SK-N-SH (cell line): Measurements from ENCODE around the gene HBG1. TPM values are rescaled to one million over a fixed set of nuclear protein-coding genes. Genes with fewer than 3 reads are reported as not detected.

Source experiments
- CTCF ChIA-PET: fragments of 300-600, 350-600 bp; formaldehyde crosslinking; extraction: SDS; loops from one replicate; lab custom pipeline; 2021; lab: Yijun Ruan, JAX
- POLR2A ChIA-PET: fragments of 350-600 bp; sonication (Branson Sonifier 250); formaldehyde crosslinking; extraction: SDS; loops from one replicate; lab custom pipeline; 2020; ENCODE audit warnings: antibody characterized with exemption, inconsistent platforms; lab: Yijun Ruan, JAX
- DNase-seq: peaks from one replicate; pipeline ENCODE4 v3.0.0; 2012
- H2AFZ ChIP-seq: fragments of 200-600 bp; sonication (generic); 2 replicates; pipeline ENCODE4 v1.8.1; 2016; ENCODE audit warnings: antibody characterized with exemption, mild to moderate bottlenecking, low read depth
- H3F3A ChIP-seq: fragments of 200-600 bp; sonication (generic); replicated peaks from 2 replicates; pipeline ENCODE3; 2016; ENCODE audit warnings: antibody characterized with exemption, mild to moderate bottlenecking; ENCODE audit not compliant: insufficient read depth
- H3K27ac ChIP-seq, 2 experiments: fragments of 200-500 bp in 1 of 2; fragments of 200-600 bp in 1 of 2; sonication (Bioruptor generic) in 1 of 2; sonication (generic), shearing (Covaris generic) in 1 of 2; 2 replicates each; pipeline versions ENCODE4 v1.5.1 to v1.6.1; 2014 to 2016; ENCODE audit warnings: low read depth in 2 of 2, inconsistent platforms in 1 of 2, low read length in 1 of 2, mild to moderate bottlenecking in 1 of 2, mixed read lengths in 1 of 2
- H3K27me3 ChIP-seq: fragments of 200-600 bp; sonication (generic), shearing (Covaris generic); 2 replicates; pipeline ENCODE4 v1.6.1; 2016; ENCODE audit warnings: mixed run types; ENCODE audit not compliant: insufficient read depth
- H3K36me3 ChIP-seq, 2 experiments: fragments of 200-500 bp in 1 of 2; fragments of 200-600 bp in 1 of 2; sonication (Bioruptor generic) in 1 of 2; sonication (generic) in 1 of 2; replicated peaks in 1 of 2; 2 replicates each; pipeline versions ENCODE3 to v1.5.1; 2014 to 2016; ENCODE audit warnings: low read length in 1 of 2, mild to moderate bottlenecking in 1 of 2; ENCODE audit not compliant: insufficient read depth in 2 of 2, control insufficient read depth in 1 of 2
- H3K4me1 ChIP-seq, 2 experiments: fragments of 200-500 bp in 1 of 2; fragments of 200-600 bp in 1 of 2; sonication (Bioruptor generic) in 1 of 2; sonication (generic), shearing (Covaris generic) in 1 of 2; 2 replicates each; pipeline versions ENCODE4 v1.5.1 to v1.6.1; 2014 to 2016; ENCODE audit warnings: low read depth in 1 of 2, low read length in 1 of 2, mixed run types in 1 of 2; ENCODE audit not compliant: insufficient read depth in 2 of 2, control insufficient read depth in 1 of 2
- H3K4me2 ChIP-seq: fragments of 200-600 bp; sonication (generic), shearing (Covaris generic); 2 replicates; pipeline ENCODE4 v1.6.1; 2017; ENCODE audit warnings: mixed run types
- H3K4me3 ChIP-seq, 2 experiments: fragments of 200-500 bp in 1 of 2; fragments of 200-600 bp in 1 of 2; sonication (Bioruptor generic) in 1 of 2; sonication (generic), shearing (Covaris generic) in 1 of 2; 2 replicates each; pipeline versions ENCODE4 v1.5.1 to v1.8.1; 2014 to 2016; ENCODE audit warnings: low read depth in 2 of 2, inconsistent platforms in 1 of 2, low read length in 1 of 2, mild to moderate bottlenecking in 1 of 2, mixed read lengths in 1 of 2, moderate library complexity in 1 of 2
- H3K79me2 ChIP-seq: fragments of 200-600 bp; sonication (generic); 2 replicates; pipeline ENCODE4 v1.8.1; 2017; ENCODE audit warnings: mild to moderate bottlenecking; ENCODE audit not compliant: insufficient read depth
- H3K9ac ChIP-seq: fragments of 200-600 bp; sonication (generic); 2 replicates; pipeline ENCODE4 v1.6.1; 2017; ENCODE audit warnings: mixed run types
- H3K9me2 ChIP-seq: fragments of 200-600 bp; sonication (generic); 2 replicates; pipeline ENCODE4 v1.6.1; 2017; ENCODE audit warnings: mixed run types
- H3K9me3 ChIP-seq: fragments of 200-600 bp; sonication (generic); 2 replicates; pipeline ENCODE4 v1.6.1; 2017; ENCODE audit warnings: mixed run types, mild to moderate bottlenecking, moderate library complexity
- H4K20me1 ChIP-seq: fragments of 200-600 bp; sonication (generic); 2 replicates; pipeline ENCODE4 v1.6.1; 2017; ENCODE audit warnings: mild to moderate bottlenecking, mixed run types; ENCODE audit not compliant: insufficient read depth
- CHD2 ChIP-seq: fragments of 150-350 bp; IDR thresholded peaks from 2 replicates; pipeline ENCODE4 v1.6.1; 2018; ENCODE audit warnings: low read length; ENCODE audit not compliant: partially characterized antibody
- ELF1 ChIP-seq: IDR thresholded peaks from 2 replicates; pipeline ENCODE4 v1.4.0; 2012
- EZH2phosphoT487 ChIP-seq: fragments of 200-600 bp; sonication (generic); IDR thresholded peaks from 2 replicates; pipeline ENCODE4 v1.6.1; 2017; ENCODE audit warnings: low read depth, mixed run types, mild to moderate bottlenecking, antibody characterized with exemption, moderate library complexity, borderline replicate concordance
- FOSL2 ChIP-seq: IDR thresholded peaks from 2 replicates; pipeline ENCODE4 v1.4.0; 2012; ENCODE audit warnings: low read depth, mild to moderate bottlenecking, moderate library complexity, borderline replicate concordance
- FOXM1 ChIP-seq: IDR thresholded peaks from 2 replicates; pipeline ENCODE4 v1.4.0; 2012; ENCODE audit warnings: low read depth, mild to moderate bottlenecking
- JUND ChIP-seq: IDR thresholded peaks from 2 replicates; pipeline ENCODE4 v1.4.0; 2012
- MEF2A ChIP-seq: IDR thresholded peaks from 2 replicates; pipeline ENCODE4 v1.4.0; 2012; ENCODE audit warnings: low read depth, borderline replicate concordance
- NFIC ChIP-seq: IDR thresholded peaks from 2 replicates; pipeline ENCODE4 v1.4.0; 2012; ENCODE audit warnings: borderline replicate concordance
- NRF1 ChIP-seq: IDR thresholded peaks from 2 replicates; pipeline ENCODE4 v1.6.1; 2012; ENCODE audit warnings: low read depth, mild to moderate bottlenecking, low read length
- PBX3 ChIP-seq: IDR thresholded peaks from 2 replicates; pipeline ENCODE4; 2012
- POLR2AphosphoS5 ChIP-seq: IDR thresholded peaks from 2 replicates; pipeline ENCODE4 v1.6.1; 2012; ENCODE audit warnings: low read depth, low read length
- RCOR1 ChIP-seq: fragments of 150-350 bp; IDR thresholded peaks from 2 replicates; pipeline ENCODE4 v1.6.1; 2017; ENCODE audit warnings: antibody characterized with exemption, low read length
- RFX5 ChIP-seq: IDR thresholded peaks from 2 replicates; pipeline ENCODE4 v1.6.1; 2012; ENCODE audit warnings: mild to moderate bottlenecking, improper control_type of control experiment, low read length
- RXRA ChIP-seq: IDR thresholded peaks from 2 replicates; pipeline ENCODE4 v1.4.0; 2012; ENCODE audit warnings: low read depth, mild to moderate bottlenecking, borderline replicate concordance
- TAF1 ChIP-seq: IDR thresholded peaks from 2 replicates; pipeline ENCODE4 v1.6.1; 2012; ENCODE audit warnings: low read depth, mild to moderate bottlenecking, low read length, moderate library complexity, borderline replicate concordance
- TEAD4 ChIP-seq: IDR thresholded peaks from 2 replicates; pipeline ENCODE4 v1.4.0; 2012; ENCODE audit warnings: mild to moderate bottlenecking, borderline replicate concordance; ENCODE audit not compliant: insufficient read depth
- USF2 ChIP-seq: fragments of 150-350 bp; IDR thresholded peaks from 2 replicates; pipeline ENCODE4 v1.6.1; 2017; ENCODE audit warnings: antibody characterized with exemption, low read length, low read depth, borderline replicate concordance
- polyA plus RNA-seq, 3 experiments: library from polyadenylated mRNA; depleted of rRNA; stranded (reverse); fragments of >200 nt; gene quantifications; 2 replicates each; pipeline ENCODE4 v1.2.3, GENCODE V29; 2012
- TF ChIP-seq, protein P1 (sequence below): IDR thresholded peaks from 2 replicates; pipeline ENCODE4 v1.4.0; 2012; ENCODE audit warnings: low read depth, borderline replicate concordance
- TF ChIP-seq, protein P2 (sequence below): IDR thresholded peaks from 2 replicates; pipeline ENCODE4 v1.4.0; 2012; ENCODE audit warnings: low read depth

The HBG1 gene
- polyA plus RNA-seq, 1 of the 3 experiments (the other 2 are of a cell fraction), result not detected

GRCh38 chr11:5266609-5267008, 17.0 kb upstream of the HBG1 start:
- H3K9me2 ChIP-seq, result no peaks in the 10 kb centered on the region
- H3K27me3 ChIP-seq, result peaks cover 22% of the 10 kb centered on the region
- H2AFZ ChIP-seq, result no peak overlapping the region
- no peaks in the 10 kb centered on the region for H3K36me3 ChIP-seq
- no peak overlapping the region for H3K4me3 ChIP-seq
- no peaks in the 10 kb centered on the region for H3K9me3 ChIP-seq
- TF ChIP-seq TAF1 (no peak), MEF2A (no peak), TEAD4 (no peak), JUND (no peak), USF2 (no peak), NFIC (no peak), ELF1 (no peak), NRF1 (no peak), CHD2 (no peak), RXRA (no peak), FOSL2 (no peak), RCOR1 (no peak), EZH2phosphoT487 (no peak), POLR2AphosphoS5 (no peak), PBX3 (no peak), FOXM1 (no peak), RFX5 (no peak)
- TF ChIP-seq, protein P1, sequence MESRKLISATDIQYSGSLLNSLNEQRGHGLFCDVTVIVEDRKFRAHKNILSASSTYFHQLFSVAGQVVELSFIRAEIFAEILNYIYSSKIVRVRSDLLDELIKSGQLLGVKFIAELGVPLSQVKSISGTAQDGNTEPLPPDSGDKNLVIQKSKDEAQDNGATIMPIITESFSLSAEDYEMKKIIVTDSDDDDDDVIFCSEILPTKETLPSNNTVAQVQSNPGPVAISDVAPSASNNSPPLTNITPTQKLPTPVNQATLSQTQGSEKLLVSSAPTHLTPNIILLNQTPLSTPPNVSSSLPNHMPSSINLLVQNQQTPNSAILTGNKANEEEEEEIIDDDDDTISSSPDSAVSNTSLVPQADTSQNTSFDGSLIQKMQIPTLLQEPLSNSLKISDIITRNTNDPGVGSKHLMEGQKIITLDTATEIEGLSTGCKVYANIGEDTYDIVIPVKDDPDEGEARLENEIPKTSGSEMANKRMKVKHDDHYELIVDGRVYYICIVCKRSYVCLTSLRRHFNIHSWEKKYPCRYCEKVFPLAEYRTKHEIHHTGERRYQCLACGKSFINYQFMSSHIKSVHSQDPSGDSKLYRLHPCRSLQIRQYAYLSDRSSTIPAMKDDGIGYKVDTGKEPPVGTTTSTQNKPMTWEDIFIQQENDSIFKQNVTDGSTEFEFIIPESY, result no peak
- TF ChIP-seq, protein P2, sequence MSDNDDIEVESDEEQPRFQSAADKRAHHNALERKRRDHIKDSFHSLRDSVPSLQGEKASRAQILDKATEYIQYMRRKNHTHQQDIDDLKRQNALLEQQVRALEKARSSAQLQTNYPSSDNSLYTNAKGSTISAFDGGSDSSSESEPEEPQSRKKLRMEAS, result no peak
- no peaks in the 10 kb centered on the region for H3K4me1 ChIP-seq
- DNase-seq, result no peak
- H3K9ac ChIP-seq, result no peak overlapping the region
- CTCF ChIA-PET, result no interaction called here
- POLR2A ChIA-PET, result no interaction called here
- H3F3A ChIP-seq, result no peaks in the 10 kb centered on the region
- no peak overlapping the region for H3K27ac ChIP-seq
- H3K4me2 ChIP-seq, result no peak overlapping the region
- no peaks in the 10 kb centered on the region for H4K20me1 ChIP-seq
- H3K79me2 ChIP-seq, result no peaks in the 10 kb centered on the region
